K562 (cell line): Measurements from ENCODE around the gene RAB5B. TPM values are rescaled to one million over a fixed set of nuclear protein-coding genes. Genes with fewer than 3 reads are reported as not detected.

ENCODE experiments used
- ATAC-seq: fragments of 200-7000 bp; cut with Tn5 transposase; 3 replicates; pipeline ENCODE4 v1.9.1; 2020; ENCODE audit warnings: moderate library complexity
- BruUV-seq: library from RNA; stranded (reverse); fragments of 400-500 nt; replicated peaks from 2 replicates; lab custom pipeline; 2021; lab: Mats Ljungman, UMichigan
- CTCF ChIA-PET: fragments of 300-600 bp; formaldehyde crosslinking; extraction: SDS; loops from one replicate; lab custom pipeline; 2021; ENCODE audit warnings: low intra/inter-chr PET ratio; lab: Yijun Ruan, JAX
- POLR2A ChIA-PET: fragments of 300-600, 350-650 bp; sonication (Branson Sonifier 250); formaldehyde crosslinking; extraction: SDS; loops from one replicate; lab custom pipeline; 2021; ENCODE audit warnings: antibody characterized with exemption, inconsistent platforms; lab: Yijun Ruan, JAX
- DNase-seq, 4 experiments: peaks; one replicate each; pipeline versions ENCODE4 v3.0.0 to v3.0.0-alpha.2; 2011 to 2018; ENCODE audit warnings: low spot score in 3 of 4, mixed read lengths in 3 of 4; ENCODE audit errors: extremely low read depth in 1 of 4
- FAIRE-seq: peaks from 2 replicates; lab custom pipeline; 2011; peaks lifted over from hg19 to GRCh38; lab: Jason Lieb, UNC
- H2AFZ ChIP-seq: 2 replicates; pipeline ENCODE4 v1.6.0; 2011; ENCODE audit warnings: low read depth, low read length, control low read depth, inconsistent platforms
- H3K27ac ChIP-seq: fragments of 200-600 bp; 3 replicates; pipeline ENCODE4 v1.8.0; 2011; ENCODE audit warnings: low read depth, mild to moderate bottlenecking, control low read depth, inconsistent platforms, low read length, moderate library complexity, mixed read lengths; ENCODE audit errors: extremely low read depth
- H3K27me3 ChIP-seq, 2 experiments: fragments of 300-600 bp in 1 of 2; 2 replicates in 1 of 2; 3 replicates in 1 of 2; pipeline versions ENCODE4 v1.6.0 to v1.8.0; 2011; ENCODE audit warnings: inconsistent platforms in 2 of 2, low read length in 2 of 2, mild to moderate bottlenecking in 1 of 2, mixed read lengths in 1 of 2, moderate library complexity in 1 of 2; ENCODE audit not compliant: control insufficient read depth in 2 of 2, insufficient read depth in 2 of 2
- H3K36me3 ChIP-seq: fragments of 300-600 bp; 3 replicates; pipeline ENCODE4 v1.8.0; 2011; ENCODE audit warnings: mild to moderate bottlenecking, low read length, inconsistent platforms; ENCODE audit not compliant: control insufficient read depth, insufficient read depth
- H3K4me1 ChIP-seq, 2 experiments: fragments of 200-600 bp in 1 of 2; replicated peaks in 1 of 2; 2 replicates in 1 of 2; 3 replicates in 1 of 2; pipeline versions ENCODE4 v1.5.1 to v1.8.0; 2011; ENCODE audit warnings: inconsistent platforms in 2 of 2, low read length in 2 of 2, mild to moderate bottlenecking in 1 of 2, mixed read lengths in 1 of 2, moderate library complexity in 1 of 2; ENCODE audit not compliant: control insufficient read depth in 2 of 2, insufficient read depth in 2 of 2
- H3K4me2 ChIP-seq: 2 replicates; pipeline ENCODE4 v1.6.1; 2011; ENCODE audit warnings: low read length, control low read depth, inconsistent platforms, mixed read lengths; ENCODE audit not compliant: insufficient read depth
- H3K4me3 ChIP-seq: fragments of 200-600 bp; sonication (generic), shearing (Covaris generic); 2 replicates; pipeline ENCODE4 v1.5.1; 2016; ENCODE audit warnings: control low read depth, inconsistent platforms
- H3K79me2 ChIP-seq: fragments of 200-600 bp; 3 replicates; pipeline ENCODE4 v1.8.0; 2011; ENCODE audit warnings: low read length, inconsistent platforms; ENCODE audit not compliant: control insufficient read depth, insufficient read depth
- H3K9ac ChIP-seq, 2 experiments: 2 replicates each; pipeline versions ENCODE4 v1.6.0 to v1.6.1; 2011; ENCODE audit warnings: low read depth in 2 of 2, low read length in 2 of 2, control low read depth in 1 of 2, inconsistent platforms in 1 of 2, mild to moderate bottlenecking in 1 of 2, mixed read lengths in 1 of 2; ENCODE audit not compliant: insufficient read depth in 1 of 2
- H3K9me1 ChIP-seq: one replicate; pipeline ENCODE4 v1.6.0; 2011; ENCODE audit warnings: inconsistent platforms, mild to moderate bottlenecking, low read length, moderate library complexity; ENCODE audit not compliant: control insufficient read depth, insufficient read depth
- H3K9me3 ChIP-seq: replicated peaks from 2 replicates; pipeline ENCODE4 v1.5.1; 2011; ENCODE audit warnings: low read depth, low read length, inconsistent platforms; ENCODE audit not compliant: control insufficient read depth, insufficient read depth
- H4K20me1 ChIP-seq: replicated peaks from 2 replicates; pipeline ENCODE4 v1.6.1; 2011; ENCODE audit warnings: low read length, inconsistent platforms, mixed read lengths; ENCODE audit not compliant: control insufficient read depth, insufficient read depth
- BHLHE40 ChIP-seq: IDR thresholded peaks from 2 replicates; pipeline ENCODE4 v1.6.1; 2011; ENCODE audit warnings: low read length, improper control_type of control experiment
- BRCA1 ChIP-seq, 2 experiments: fragments of 450-650 bp in 1 of 2; sonication (generic) in 1 of 2; formaldehyde crosslinking in 1 of 2; IDR thresholded peaks; 2 replicates each; pipeline versions ENCODE4 v1.5.0 to v1.6.1; 2017 to 2020; ENCODE audit warnings: mild to moderate bottlenecking in 1 of 2, missing genetic modification reagents in 1 of 2
- CBX2 ChIP-seq: fragments of 200-600 bp; sonication (generic); IDR thresholded peaks from one replicate; pipeline ENCODE4 v1.6.1; 2012; ENCODE audit warnings: mild to moderate bottlenecking, low read length, inconsistent platforms; ENCODE audit not compliant: insufficient read depth, poor library complexity, severe bottlenecking
- DDX20 ChIP-seq: fragments of 450-650 bp; IDR thresholded peaks from 2 replicates; pipeline ENCODE4 v1.6.1; 2016; ENCODE audit warnings: missing genetic modification characterization, low read depth, mild to moderate bottlenecking, missing compliant biosample characterization, moderate library complexity
- HMG20B ChIP-seq: fragments of 250-450 bp; sonication (Bioruptor Pico); IDR thresholded peaks from 2 replicates; pipeline ENCODE4 v1.5.0; 2021; ENCODE audit warnings: mild to moderate bottlenecking
- NR1H2 ChIP-seq: sonication (generic); formaldehyde crosslinking; IDR thresholded peaks from 2 replicates; pipeline ENCODE4 v1.4.0; 2020; ENCODE audit warnings: mild to moderate bottlenecking, missing genetic modification reagents
- PCBP2 ChIP-seq: fragments of 200-400 bp; formaldehyde crosslinking; IDR thresholded peaks from 2 replicates; pipeline ENCODE4 v1.6.1; 2018; ENCODE audit warnings: low read length, low read depth, mild to moderate bottlenecking, moderate library complexity; ENCODE audit not compliant: poor library complexity, severe bottlenecking
- SNIP1 ChIP-seq: fragments of 450-650 bp; IDR thresholded peaks from 2 replicates; pipeline ENCODE4 v1.7.1; 2017; ENCODE audit warnings: low read depth, mild to moderate bottlenecking
- ZNF586 ChIP-seq: fragments of 450-650 bp; formaldehyde crosslinking; conservative IDR thresholded peaks from 2 replicates; pipeline ENCODE4 v1.4.0; 2020; ENCODE audit warnings: mild to moderate bottlenecking, moderate library complexity
- WGBS: fragments of 100-300 bp; shearing (Covaris generic); methylation state at CpG from one replicate; pipeline ENCODE4 v1.1.6; 2016; ENCODE audit warnings: low coverage, mixed read lengths; ENCODE audit not compliant: insufficient coverage; ENCODE audit errors: missing lambda C conversion rate; 5-methylcytosine and 5-hydroxymethylcytosine counted together
- in situ Hi-C: fragments of 300-500 bp; cut with MboI; formaldehyde crosslinking; loops from 4 replicates; pipeline ENCODE4 v1.15.0; 2018; ENCODE audit warnings: inconsistent platforms, mixed read lengths
- intact Hi-C: fragments of 100-400 bp; cut with micrococcal nuclease; formaldehyde crosslinking; loops from 2 replicates; pipeline ENCODE4 v1.14.2; 2022
- polyA plus RNA-seq, 8 experiments: library from polyadenylated mRNA; depleted of rRNA in 4 of 8; stranded (reverse) in 5 of 8; unstranded in 3 of 8; fragments of >200 nt; fragmentation: Nextera tagmentation in 2 of 8; fragmentation: Illumina TruSeq in 1 of 8; extraction: Ambion mirVana in 2 of 8; extraction: Trizol in 1 of 8; gene quantifications; 2 replicates each; pipeline versions ENCODE4 v1.2.1 to v1.2.3, GENCODE V29; 2011 to 2014; ENCODE audit warnings: inconsistent platforms in 1 of 8, missing spikeins in 1 of 8
- total RNA-seq, 7 experiments: library from RNA; depleted of rRNA in 6 of 7; stranded (reverse); fragments of >200 nt in 6 of 7; fragmentation: Illumina TruSeq in 2 of 7; extraction: Trizol in 2 of 7; gene quantifications; 2 replicates each; pipeline versions ENCODE4 v1.2.1 to v1.2.3, GENCODE V29; 2011 to 2021; ENCODE audit warnings: low replicate concordance in 1 of 7
- TF ChIP-seq, protein P1 (sequence below): sonication (generic); formaldehyde crosslinking; IDR thresholded peaks from 2 replicates; pipeline ENCODE4 v1.8.0; 2022; ENCODE audit warnings: mild to moderate bottlenecking, missing genetic modification reagents
- TF ChIP-seq, protein P2 (sequence below): fragments of 200-400 bp; formaldehyde crosslinking; IDR thresholded peaks from 2 replicates; pipeline ENCODE4 v1.6.1; 2017; ENCODE audit warnings: mild to moderate bottlenecking, low read depth, low read length, moderate library complexity
- TF ChIP-seq, protein P3 (sequence below): fragments of 150-350 bp; IDR thresholded peaks from 2 replicates; pipeline ENCODE4 v1.6.1; 2014; ENCODE audit warnings: low read depth, mild to moderate bottlenecking, low read length, borderline replicate concordance

RAB5B gene
- total and polyA plus RNA-seq, 9 of the 15 experiments (the other 6 are each of a cell fraction or from before 2014, with no cell fraction given) = 6.8 to 73.8 (median 25.2) TPM

DNA sequence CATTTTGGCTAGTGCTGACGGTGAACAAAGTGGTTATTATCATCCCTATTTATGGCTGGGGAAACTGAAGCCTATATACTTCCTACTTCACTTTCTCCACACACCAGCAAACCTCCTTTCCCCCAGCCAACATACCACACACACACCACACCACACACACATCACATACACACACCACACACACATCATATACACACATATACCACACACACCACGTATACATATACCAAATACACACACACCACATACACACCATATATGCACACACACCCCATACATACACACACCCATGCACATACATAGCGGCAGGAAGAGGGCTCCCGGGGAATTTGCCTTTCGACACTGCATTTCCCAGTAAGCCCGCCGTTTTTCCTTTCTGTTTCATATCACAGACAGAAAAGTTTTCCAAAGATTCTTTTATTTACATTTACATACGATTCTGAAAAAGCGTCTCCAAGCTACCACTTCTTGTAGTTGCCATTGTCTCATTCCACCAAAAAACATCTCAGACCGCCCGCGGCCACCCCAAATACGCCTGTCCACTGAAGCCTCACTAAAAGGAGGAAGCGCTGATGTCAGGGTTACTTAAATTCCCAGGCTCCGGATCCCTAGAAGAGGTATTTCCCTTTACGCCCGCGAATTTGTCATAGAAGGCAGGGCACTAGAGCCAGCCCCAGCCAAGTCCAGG lies 823 bp upstream of the RAB5B start:
- Histone ChIP-seq H3K4me1 (peaks cover 11 to 22% of the 10 kb centered on the region in 2 experiments), H3K79me2 (peaks cover 53% of the 10 kb centered on the region), H3K36me3 (peaks cover 58% of the 10 kb centered on the region), H3K4me3 (peak overlapping the region; percentile 47), H4K20me1 (no peaks in the 10 kb centered on the region; the same call in 1 of the 2 replicates), H2AFZ (peak overlapping the region; percentile 61), H3K9me3 (no peaks in the 10 kb centered on the region), H3K9ac (peak overlapping the region; percentile 81 to 86; a peak in 3 of 4 replicates), H3K9me1 (no peaks in the 10 kb centered on the region), H3K27ac (peak overlapping the region; percentile 88), H3K4me2 (peak overlapping the region; percentile 99), H3K27me3 (no peaks in the 10 kb centered on the region)
- DNase-seq (peak in 1 of 4 experiments; percentile 29), FAIRE-seq (no peak), ATAC-seq (peak; percentile 15)
- BruUV-seq = TSS peak; percentile 97
- WGBS = 2% methylated on average over 18 of the region's 18 CpGs
- intact Hi-C loops = loop anchor here (2.0 to 5.0 kb wide), 2 partner anchors 46 to 48 kb away; partner anchors contain the start of genes IKZF4 and PYM1
- POLR2A ChIA-PET = interaction anchor here (0.6 to 2.5 kb wide), 25 partner anchors 12 to 325 kb away, joined by 3 to 49 read pairs (median 5); partner anchors contain the start of genes DNAJC14, IKZF4, ORMDL2 and SARNP
- CTCF ChIA-PET = interaction anchor here (0.7 kb wide), 1 partner anchor 190 kb away, joined by 7 read pairs; no protein-coding TSS in a partner anchor
- in situ Hi-C loops = no loop called here
- TF ChIP-seq CBX2 (no peak), BRCA1 (IDR thresholded peaks at IDR 0.05) (no peak), BRCA1 (CRISPR knock-in tag; IDR thresholded peaks at IDR 0.05) (no peak), ZNF586 (CRISPR knock-in tag) (no peak), DDX20 (tag) (no peak), PCBP2 (no peak), NR1H2 (CRISPR knock-in tag) (no peak), HMG20B (CRISPR knock-in tag) (no peak), SNIP1 (no peak), BHLHE40 (no peak)
- TF ChIP-seq, protein P1, sequence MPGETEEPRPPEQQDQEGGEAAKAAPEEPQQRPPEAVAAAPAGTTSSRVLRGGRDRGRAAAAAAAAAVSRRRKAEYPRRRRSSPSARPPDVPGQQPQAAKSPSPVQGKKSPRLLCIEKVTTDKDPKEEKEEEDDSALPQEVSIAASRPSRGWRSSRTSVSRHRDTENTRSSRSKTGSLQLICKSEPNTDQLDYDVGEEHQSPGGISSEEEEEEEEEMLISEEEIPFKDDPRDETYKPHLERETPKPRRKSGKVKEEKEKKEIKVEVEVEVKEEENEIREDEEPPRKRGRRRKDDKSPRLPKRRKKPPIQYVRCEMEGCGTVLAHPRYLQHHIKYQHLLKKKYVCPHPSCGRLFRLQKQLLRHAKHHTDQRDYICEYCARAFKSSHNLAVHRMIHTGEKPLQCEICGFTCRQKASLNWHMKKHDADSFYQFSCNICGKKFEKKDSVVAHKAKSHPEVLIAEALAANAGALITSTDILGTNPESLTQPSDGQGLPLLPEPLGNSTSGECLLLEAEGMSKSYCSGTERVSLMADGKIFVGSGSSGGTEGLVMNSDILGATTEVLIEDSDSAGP = no peak
- TF ChIP-seq, protein P2, sequence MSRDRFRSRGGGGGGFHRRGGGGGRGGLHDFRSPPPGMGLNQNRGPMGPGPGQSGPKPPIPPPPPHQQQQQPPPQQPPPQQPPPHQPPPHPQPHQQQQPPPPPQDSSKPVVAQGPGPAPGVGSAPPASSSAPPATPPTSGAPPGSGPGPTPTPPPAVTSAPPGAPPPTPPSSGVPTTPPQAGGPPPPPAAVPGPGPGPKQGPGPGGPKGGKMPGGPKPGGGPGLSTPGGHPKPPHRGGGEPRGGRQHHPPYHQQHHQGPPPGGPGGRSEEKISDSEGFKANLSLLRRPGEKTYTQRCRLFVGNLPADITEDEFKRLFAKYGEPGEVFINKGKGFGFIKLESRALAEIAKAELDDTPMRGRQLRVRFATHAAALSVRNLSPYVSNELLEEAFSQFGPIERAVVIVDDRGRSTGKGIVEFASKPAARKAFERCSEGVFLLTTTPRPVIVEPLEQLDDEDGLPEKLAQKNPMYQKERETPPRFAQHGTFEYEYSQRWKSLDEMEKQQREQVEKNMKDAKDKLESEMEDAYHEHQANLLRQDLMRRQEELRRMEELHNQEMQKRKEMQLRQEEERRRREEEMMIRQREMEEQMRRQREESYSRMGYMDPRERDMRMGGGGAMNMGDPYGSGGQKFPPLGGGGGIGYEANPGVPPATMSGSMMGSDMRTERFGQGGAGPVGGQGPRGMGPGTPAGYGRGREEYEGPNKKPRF = no peak
- TF ChIP-seq, protein P3, sequence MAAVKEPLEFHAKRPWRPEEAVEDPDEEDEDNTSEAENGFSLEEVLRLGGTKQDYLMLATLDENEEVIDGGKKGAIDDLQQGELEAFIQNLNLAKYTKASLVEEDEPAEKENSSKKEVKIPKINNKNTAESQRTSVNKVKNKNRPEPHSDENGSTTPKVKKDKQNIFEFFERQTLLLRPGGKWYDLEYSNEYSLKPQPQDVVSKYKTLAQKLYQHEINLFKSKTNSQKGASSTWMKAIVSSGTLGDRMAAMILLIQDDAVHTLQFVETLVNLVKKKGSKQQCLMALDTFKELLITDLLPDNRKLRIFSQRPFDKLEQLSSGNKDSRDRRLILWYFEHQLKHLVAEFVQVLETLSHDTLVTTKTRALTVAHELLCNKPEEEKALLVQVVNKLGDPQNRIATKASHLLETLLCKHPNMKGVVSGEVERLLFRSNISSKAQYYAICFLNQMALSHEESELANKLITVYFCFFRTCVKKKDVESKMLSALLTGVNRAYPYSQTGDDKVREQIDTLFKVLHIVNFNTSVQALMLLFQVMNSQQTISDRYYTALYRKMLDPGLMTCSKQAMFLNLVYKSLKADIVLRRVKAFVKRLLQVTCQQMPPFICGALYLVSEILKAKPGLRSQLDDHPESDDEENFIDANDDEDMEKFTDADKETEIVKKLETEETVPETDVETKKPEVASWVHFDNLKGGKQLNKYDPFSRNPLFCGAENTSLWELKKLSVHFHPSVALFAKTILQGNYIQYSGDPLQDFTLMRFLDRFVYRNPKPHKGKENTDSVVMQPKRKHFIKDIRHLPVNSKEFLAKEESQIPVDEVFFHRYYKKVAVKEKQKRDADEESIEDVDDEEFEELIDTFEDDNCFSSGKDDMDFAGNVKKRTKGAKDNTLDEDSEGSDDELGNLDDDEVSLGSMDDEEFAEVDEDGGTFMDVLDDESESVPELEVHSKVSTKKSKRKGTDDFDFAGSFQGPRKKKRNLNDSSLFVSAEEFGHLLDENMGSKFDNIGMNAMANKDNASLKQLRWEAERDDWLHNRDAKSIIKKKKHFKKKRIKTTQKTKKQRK = no peak
